HEK293 (cell line): ENCODE measurements around the gene THSD7A.

Source experiments
- CTCF ChIA-PET: fragments of 350-600 bp; formaldehyde crosslinking; extraction: SDS; loops from one replicate; lab custom pipeline; 2021; ENCODE audit warnings: antibody characterized with exemption; lab: Yijun Ruan, JAX
- POLR2A ChIA-PET: fragments of 300-600 bp; formaldehyde crosslinking; extraction: SDS; loops from one replicate; lab custom pipeline; 2020; ENCODE audit warnings: antibody characterized with exemption, inconsistent platforms; lab: Yijun Ruan, JAX
- H3K27ac ChIP-seq: fragments of 200-500 bp; sonication (Bioruptor generic); 2 replicates; pipeline ENCODE4 v1.5.1; 2014; ENCODE audit warnings: low read depth, low read length, control low read depth, inconsistent platforms; ENCODE audit errors: extremely low read depth
- H3K36me3 ChIP-seq, 2 experiments: fragments of 200-500 bp in 1 of 2; sonication (Bioruptor generic) in 1 of 2; 1 replicate in 1 of 2; 2 replicates in 1 of 2; pipeline ENCODE4 v1.5.1; 2014 to 2017; ENCODE audit warnings: inconsistent platforms in 2 of 2, low read length in 2 of 2; ENCODE audit not compliant: control insufficient read depth in 2 of 2, insufficient read depth in 1 of 2
- H3K4me1 ChIP-seq: fragments of 200-500 bp; sonication (Bioruptor generic); 2 replicates; pipeline ENCODE4 v1.5.1; 2014; ENCODE audit warnings: mild to moderate bottlenecking, low read length, inconsistent platforms; ENCODE audit not compliant: control insufficient read depth, insufficient read depth
- H3K4me3 ChIP-seq: 2 replicates; pipeline ENCODE4 v1.5.1; 2011; ENCODE audit warnings: low read depth, mild to moderate bottlenecking, control low read depth, low read length, moderate library complexity
- H3K9me3 ChIP-seq: fragments of 200-500 bp; sonication (Bioruptor generic); 2 replicates; pipeline ENCODE4 v1.5.1; 2014; ENCODE audit warnings: low read depth, low read length, inconsistent platforms; ENCODE audit not compliant: control insufficient read depth, insufficient read depth
- GLIS1 ChIP-seq: fragments of 450-650 bp; formaldehyde crosslinking; IDR thresholded peaks from 2 replicates; pipeline ENCODE4 v1.5.1; 2016; ENCODE audit warnings: missing biosample characterization, missing genetic modification characterization
- KLF1 ChIP-seq: fragments of 450-650 bp; formaldehyde crosslinking; IDR thresholded peaks from 2 replicates; pipeline ENCODE4 v1.5.1; 2016; ENCODE audit warnings: missing biosample characterization, missing genetic modification characterization
- REPIN1 ChIP-seq: fragments of 450-650 bp; formaldehyde crosslinking; IDR thresholded peaks from 2 replicates; pipeline ENCODE4 v1.5.1; 2017; ENCODE audit warnings: missing biosample characterization, missing genetic modification characterization, low read depth
- SETDB1 ChIP-seq: IDR thresholded peaks from one replicate; pipeline ENCODE4 v1.6.1; 2017; ENCODE audit warnings: mild to moderate bottlenecking, low read length, moderate library complexity, mixed read lengths; ENCODE audit not compliant: insufficient read length
- ZBTB20 ChIP-seq: fragments of 450-650 bp; formaldehyde crosslinking; IDR thresholded peaks from 2 replicates; pipeline ENCODE4 v1.5.1; 2016; ENCODE audit warnings: missing biosample characterization, missing genetic modification characterization
- ZBTB8A ChIP-seq: fragments of 450-650 bp; formaldehyde crosslinking; IDR thresholded peaks from 2 replicates; pipeline ENCODE4 v1.5.1; 2016; ENCODE audit warnings: missing biosample characterization, missing genetic modification characterization
- ZNF138 ChIP-seq: fragments of 450-650 bp; formaldehyde crosslinking; IDR thresholded peaks from 2 replicates; pipeline ENCODE4 v1.5.1; 2016; ENCODE audit warnings: missing biosample characterization, missing genetic modification characterization, borderline replicate concordance
- ZNF146 ChIP-seq: fragments of 450-650 bp; formaldehyde crosslinking; IDR thresholded peaks from 2 replicates; pipeline ENCODE4 v1.5.1; 2016; ENCODE audit warnings: missing biosample characterization, missing genetic modification characterization
- ZNF155 ChIP-seq: fragments of 450-650 bp; formaldehyde crosslinking; IDR thresholded peaks from 2 replicates; pipeline ENCODE4 v1.5.1; 2016; ENCODE audit warnings: missing biosample characterization, missing genetic modification characterization
- ZNF211 ChIP-seq: fragments of 450-650 bp; formaldehyde crosslinking; IDR thresholded peaks from 2 replicates; pipeline ENCODE4 v1.5.1; 2016; ENCODE audit warnings: low read depth, missing biosample characterization, missing genetic modification characterization
- ZNF221 ChIP-seq: fragments of 450-650 bp; formaldehyde crosslinking; IDR thresholded peaks from 2 replicates; pipeline ENCODE4 v1.5.1; 2017; ENCODE audit warnings: missing biosample characterization, missing genetic modification characterization, borderline replicate concordance
- ZNF223 ChIP-seq: fragments of 450-650 bp; formaldehyde crosslinking; IDR thresholded peaks from 2 replicates; pipeline ENCODE4 v1.5.1; 2016; ENCODE audit warnings: missing biosample characterization, missing genetic modification characterization
- ZNF24 ChIP-seq: fragments of 450-650 bp; formaldehyde crosslinking; IDR thresholded peaks from 2 replicates; pipeline ENCODE4 v1.5.1; 2016; ENCODE audit warnings: missing biosample characterization, missing genetic modification characterization
- ZNF292 ChIP-seq: fragments of 450-650 bp; formaldehyde crosslinking; IDR thresholded peaks from 2 replicates; pipeline ENCODE4 v1.5.1; 2016; ENCODE audit warnings: low read depth, missing biosample characterization, missing genetic modification characterization, borderline replicate concordance
- ZNF324 ChIP-seq: fragments of 450-650 bp; formaldehyde crosslinking; IDR thresholded peaks from 2 replicates; pipeline ENCODE4 v1.5.1; 2016; ENCODE audit warnings: missing biosample characterization, missing genetic modification characterization
- ZNF510 ChIP-seq: fragments of 450-650 bp; formaldehyde crosslinking; IDR thresholded peaks from 2 replicates; pipeline ENCODE4 v1.5.1; 2018; ENCODE audit warnings: mild to moderate bottlenecking, missing genetic modification characterization, missing biosample characterization; ENCODE audit not compliant: insufficient replicate concordance
- ZNF571 ChIP-seq: fragments of 450-650 bp; formaldehyde crosslinking; IDR thresholded peaks from 2 replicates; pipeline ENCODE4 v1.5.0; 2017; ENCODE audit warnings: missing biosample characterization, missing genetic modification characterization
- ZNF610 ChIP-seq: fragments of 450-650 bp; formaldehyde crosslinking; IDR thresholded peaks from 2 replicates; pipeline ENCODE4 v1.5.1; 2016; ENCODE audit warnings: missing biosample characterization, missing genetic modification characterization, borderline replicate concordance
- ZSCAN23 ChIP-seq: fragments of 450-650 bp; formaldehyde crosslinking; IDR thresholded peaks from 2 replicates; pipeline ENCODE4 v1.5.1; 2016; ENCODE audit warnings: missing biosample characterization, missing genetic modification characterization
- TF ChIP-seq, protein P1 (sequence below): fragments of 450-650 bp; formaldehyde crosslinking; optimal IDR thresholded peaks from 2 replicates; pipeline ENCODE3; 2016; ENCODE audit warnings: missing biosample characterization, mild to moderate bottlenecking, missing genetic modification characterization
- TF ChIP-seq, protein P2 (sequence below): fragments of 450-650 bp; formaldehyde crosslinking; IDR thresholded peaks from 2 replicates; pipeline ENCODE4 v1.5.1; 2016; ENCODE audit warnings: missing biosample characterization, missing genetic modification characterization
- TF ChIP-seq, protein P3 (sequence below): fragments of 450-650 bp; formaldehyde crosslinking; IDR thresholded peaks from 2 replicates; pipeline ENCODE4 v1.5.1; 2016; ENCODE audit warnings: missing biosample characterization, missing genetic modification characterization
- TF ChIP-seq, protein P4 (sequence below): fragments of 450-650 bp; formaldehyde crosslinking; IDR thresholded peaks from 2 replicates; pipeline ENCODE4 v1.5.1; 2016; ENCODE audit warnings: missing biosample characterization, missing genetic modification characterization, borderline replicate concordance
- TF ChIP-seq, protein P5 (sequence below): fragments of 450-650 bp; formaldehyde crosslinking; IDR thresholded peaks from 2 replicates; pipeline ENCODE4 v1.5.1; 2016; ENCODE audit warnings: missing biosample characterization, missing genetic modification characterization, borderline replicate concordance

The THSD7A gene

DNA sequence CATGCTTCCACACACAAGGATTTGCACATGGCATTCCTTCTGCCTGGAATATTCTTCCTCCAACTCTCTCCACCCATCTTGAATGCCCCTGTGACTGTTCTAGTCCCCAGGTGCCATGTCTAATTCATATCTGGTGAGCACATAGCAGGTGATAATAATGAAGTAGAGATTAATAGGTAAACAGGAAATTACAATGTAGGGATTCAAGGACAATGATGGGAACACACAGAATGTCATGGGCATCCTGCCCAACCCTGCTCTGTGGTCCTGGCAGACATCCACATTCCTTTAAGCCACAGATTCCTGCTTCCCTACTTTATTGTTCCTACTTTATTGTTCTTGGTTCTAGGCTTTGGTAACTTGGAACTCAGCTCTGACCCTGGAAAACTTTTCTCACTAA lies 115.8 kb downstream of the THSD7A start:
- POLR2A ChIA-PET = no interaction called here
- Histone ChIP-seq H3K27ac (no peak overlapping the region), H3K4me3 (no peak overlapping the region)

DNA sequence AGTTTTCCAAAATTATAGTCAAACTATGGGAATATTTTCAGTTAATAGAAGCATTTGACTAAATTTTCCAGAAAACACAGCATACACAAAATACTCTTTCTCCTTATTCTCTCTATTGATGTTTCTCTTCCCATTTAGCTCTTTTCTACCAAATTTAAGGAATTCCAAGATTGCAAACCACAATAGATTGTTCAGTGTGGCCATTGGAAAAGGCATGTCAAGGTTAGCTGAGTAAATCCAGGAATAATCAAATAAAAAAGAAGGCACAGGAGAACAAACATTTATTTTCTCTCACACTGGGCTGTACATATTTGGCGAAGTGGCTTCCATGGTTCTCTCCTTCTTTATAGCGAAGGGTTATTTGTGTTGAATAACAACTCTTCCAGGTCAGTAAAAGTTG lies 117.3 kb downstream of the THSD7A start:
- ChIA-PET POLR2A (no interaction called here), CTCF (no interaction called here)
- Histone ChIP-seq H3K27ac (no peak overlapping the region), H3K4me1 (no peaks in the 10 kb centered on the region), H3K9me3 (no peaks in the 10 kb centered on the region), H3K36me3 (no peaks in the 10 kb centered on the region), H3K4me3 (no peak overlapping the region)
- TF ChIP-seq ZNF221 (tag by site-specific recombination) = no peak
- TF ChIP-seq, protein P1, sequence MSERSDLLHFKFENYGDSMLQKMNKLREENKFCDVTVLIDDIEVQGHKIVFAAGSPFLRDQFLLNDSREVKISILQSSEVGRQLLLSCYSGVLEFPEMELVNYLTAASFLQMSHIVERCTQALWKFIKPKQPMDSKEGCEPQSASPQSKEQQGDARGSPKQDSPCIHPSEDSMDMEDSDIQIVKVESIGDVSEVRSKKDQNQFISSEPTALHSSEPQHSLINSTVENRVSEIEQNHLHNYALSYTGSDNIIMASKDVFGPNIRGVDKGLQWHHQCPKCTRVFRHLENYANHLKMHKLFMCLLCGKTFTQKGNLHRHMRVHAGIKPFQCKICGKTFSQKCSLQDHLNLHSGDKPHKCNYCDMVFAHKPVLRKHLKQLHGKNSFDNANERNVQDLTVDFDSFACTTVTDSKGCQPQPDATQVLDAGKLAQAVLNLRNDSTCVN (tag by site-specific recombination) = no peak
- TF ChIP-seq KLF1 = no peak
- no peak for TF ChIP-seq ZNF510 (tag by site-specific recombination)
- TF ChIP-seq, protein P2, sequence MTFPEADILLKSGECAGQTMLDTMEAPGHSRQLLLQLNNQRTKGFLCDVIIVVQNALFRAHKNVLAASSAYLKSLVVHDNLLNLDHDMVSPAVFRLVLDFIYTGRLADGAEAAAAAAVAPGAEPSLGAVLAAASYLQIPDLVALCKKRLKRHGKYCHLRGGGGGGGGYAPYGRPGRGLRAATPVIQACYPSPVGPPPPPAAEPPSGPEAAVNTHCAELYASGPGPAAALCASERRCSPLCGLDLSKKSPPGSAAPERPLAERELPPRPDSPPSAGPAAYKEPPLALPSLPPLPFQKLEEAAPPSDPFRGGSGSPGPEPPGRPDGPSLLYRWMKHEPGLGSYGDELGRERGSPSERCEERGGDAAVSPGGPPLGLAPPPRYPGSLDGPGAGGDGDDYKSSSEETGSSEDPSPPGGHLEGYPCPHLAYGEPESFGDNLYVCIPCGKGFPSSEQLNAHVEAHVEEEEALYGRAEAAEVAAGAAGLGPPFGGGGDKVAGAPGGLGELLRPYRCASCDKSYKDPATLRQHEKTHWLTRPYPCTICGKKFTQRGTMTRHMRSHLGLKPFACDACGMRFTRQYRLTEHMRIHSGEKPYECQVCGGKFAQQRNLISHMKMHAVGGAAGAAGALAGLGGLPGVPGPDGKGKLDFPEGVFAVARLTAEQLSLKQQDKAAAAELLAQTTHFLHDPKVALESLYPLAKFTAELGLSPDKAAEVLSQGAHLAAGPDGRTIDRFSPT = no peak
- no peak for TF ChIP-seq ZNF223 (tag by site-specific recombination)
- TF ChIP-seq, protein P3, sequence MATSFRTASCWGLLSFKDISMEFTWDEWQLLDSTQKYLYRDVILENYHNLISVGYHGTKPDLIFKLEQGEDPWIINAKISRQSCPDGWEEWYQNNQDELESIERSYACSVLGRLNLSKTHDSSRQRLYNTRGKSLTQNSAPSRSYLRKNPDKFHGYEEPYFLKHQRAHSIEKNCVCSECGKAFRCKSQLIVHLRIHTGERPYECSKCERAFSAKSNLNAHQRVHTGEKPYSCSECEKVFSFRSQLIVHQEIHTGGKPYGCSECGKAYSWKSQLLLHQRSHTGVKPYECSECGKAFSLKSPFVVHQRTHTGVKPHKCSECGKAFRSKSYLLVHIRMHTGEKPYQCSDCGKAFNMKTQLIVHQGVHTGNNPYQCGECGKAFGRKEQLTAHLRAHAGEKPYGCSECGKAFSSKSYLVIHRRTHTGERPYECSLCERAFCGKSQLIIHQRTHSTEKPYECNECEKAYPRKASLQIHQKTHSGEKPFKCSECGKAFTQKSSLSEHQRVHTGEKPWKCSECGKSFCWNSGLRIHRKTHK = no peak
- TF ChIP-seq ZBTB8A (tag by site-specific recombination) = no peak

More for the DNA sequence above, 115.8 kb downstream of the THSD7A start:
- Histone ChIP-seq H3K4me1 (no peaks in the 10 kb centered on the region), H3K36me3 (no peaks in the 10 kb centered on the region), H3K9me3 (no peaks in the 10 kb centered on the region)
- CTCF ChIA-PET = no interaction called here
- TF ChIP-seq GLIS1 (tag by site-specific recombination) = no peak
- TF ChIP-seq ZSCAN23 (tag by site-specific recombination) = no peak
- no peak for TF ChIP-seq REPIN1
- no peak for TF ChIP-seq ZNF610 (tag by site-specific recombination)
- TF ChIP-seq, protein P4, sequence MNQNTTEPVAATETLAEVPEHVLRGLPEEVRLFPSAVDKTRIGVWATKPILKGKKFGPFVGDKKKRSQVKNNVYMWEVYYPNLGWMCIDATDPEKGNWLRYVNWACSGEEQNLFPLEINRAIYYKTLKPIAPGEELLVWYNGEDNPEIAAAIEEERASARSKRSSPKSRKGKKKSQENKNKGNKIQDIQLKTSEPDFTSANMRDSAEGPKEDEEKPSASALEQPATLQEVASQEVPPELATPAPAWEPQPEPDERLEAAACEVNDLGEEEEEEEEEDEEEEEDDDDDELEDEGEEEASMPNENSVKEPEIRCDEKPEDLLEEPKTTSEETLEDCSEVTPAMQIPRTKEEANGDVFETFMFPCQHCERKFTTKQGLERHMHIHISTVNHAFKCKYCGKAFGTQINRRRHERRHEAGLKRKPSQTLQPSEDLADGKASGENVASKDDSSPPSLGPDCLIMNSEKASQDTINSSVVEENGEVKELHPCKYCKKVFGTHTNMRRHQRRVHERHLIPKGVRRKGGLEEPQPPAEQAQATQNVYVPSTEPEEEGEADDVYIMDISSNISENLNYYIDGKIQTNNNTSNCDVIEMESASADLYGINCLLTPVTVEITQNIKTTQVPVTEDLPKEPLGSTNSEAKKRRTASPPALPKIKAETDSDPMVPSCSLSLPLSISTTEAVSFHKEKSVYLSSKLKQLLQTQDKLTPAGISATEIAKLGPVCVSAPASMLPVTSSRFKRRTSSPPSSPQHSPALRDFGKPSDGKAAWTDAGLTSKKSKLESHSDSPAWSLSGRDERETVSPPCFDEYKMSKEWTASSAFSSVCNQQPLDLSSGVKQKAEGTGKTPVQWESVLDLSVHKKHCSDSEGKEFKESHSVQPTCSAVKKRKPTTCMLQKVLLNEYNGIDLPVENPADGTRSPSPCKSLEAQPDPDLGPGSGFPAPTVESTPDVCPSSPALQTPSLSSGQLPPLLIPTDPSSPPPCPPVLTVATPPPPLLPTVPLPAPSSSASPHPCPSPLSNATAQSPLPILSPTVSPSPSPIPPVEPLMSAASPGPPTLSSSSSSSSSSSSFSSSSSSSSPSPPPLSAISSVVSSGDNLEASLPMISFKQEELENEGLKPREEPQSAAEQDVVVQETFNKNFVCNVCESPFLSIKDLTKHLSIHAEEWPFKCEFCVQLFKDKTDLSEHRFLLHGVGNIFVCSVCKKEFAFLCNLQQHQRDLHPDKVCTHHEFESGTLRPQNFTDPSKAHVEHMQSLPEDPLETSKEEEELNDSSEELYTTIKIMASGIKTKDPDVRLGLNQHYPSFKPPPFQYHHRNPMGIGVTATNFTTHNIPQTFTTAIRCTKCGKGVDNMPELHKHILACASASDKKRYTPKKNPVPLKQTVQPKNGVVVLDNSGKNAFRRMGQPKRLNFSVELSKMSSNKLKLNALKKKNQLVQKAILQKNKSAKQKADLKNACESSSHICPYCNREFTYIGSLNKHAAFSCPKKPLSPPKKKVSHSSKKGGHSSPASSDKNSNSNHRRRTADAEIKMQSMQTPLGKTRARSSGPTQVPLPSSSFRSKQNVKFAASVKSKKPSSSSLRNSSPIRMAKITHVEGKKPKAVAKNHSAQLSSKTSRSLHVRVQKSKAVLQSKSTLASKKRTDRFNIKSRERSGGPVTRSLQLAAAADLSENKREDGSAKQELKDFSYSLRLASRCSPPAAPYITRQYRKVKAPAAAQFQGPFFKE (tag by site-specific recombination) = no peak
- TF ChIP-seq ZNF24 (tag by site-specific recombination) = no peak
- TF ChIP-seq SETDB1 = no peak
- no peak for TF ChIP-seq ZNF138 (tag by site-specific recombination)
- TF ChIP-seq KLF1 = no peak
- TF ChIP-seq ZNF155 (tag by site-specific recombination) = no peak
- TF ChIP-seq ZNF571 (tag by site-specific recombination) = no peak
- TF ChIP-seq ZNF324 = no peak
- TF ChIP-seq ZNF146 (tag by site-specific recombination) = no peak
- TF ChIP-seq ZBTB20 (tag by site-specific recombination) = no peak
- TF ChIP-seq ZNF292 (tag by site-specific recombination) = no peak
- TF ChIP-seq, protein P5, sequence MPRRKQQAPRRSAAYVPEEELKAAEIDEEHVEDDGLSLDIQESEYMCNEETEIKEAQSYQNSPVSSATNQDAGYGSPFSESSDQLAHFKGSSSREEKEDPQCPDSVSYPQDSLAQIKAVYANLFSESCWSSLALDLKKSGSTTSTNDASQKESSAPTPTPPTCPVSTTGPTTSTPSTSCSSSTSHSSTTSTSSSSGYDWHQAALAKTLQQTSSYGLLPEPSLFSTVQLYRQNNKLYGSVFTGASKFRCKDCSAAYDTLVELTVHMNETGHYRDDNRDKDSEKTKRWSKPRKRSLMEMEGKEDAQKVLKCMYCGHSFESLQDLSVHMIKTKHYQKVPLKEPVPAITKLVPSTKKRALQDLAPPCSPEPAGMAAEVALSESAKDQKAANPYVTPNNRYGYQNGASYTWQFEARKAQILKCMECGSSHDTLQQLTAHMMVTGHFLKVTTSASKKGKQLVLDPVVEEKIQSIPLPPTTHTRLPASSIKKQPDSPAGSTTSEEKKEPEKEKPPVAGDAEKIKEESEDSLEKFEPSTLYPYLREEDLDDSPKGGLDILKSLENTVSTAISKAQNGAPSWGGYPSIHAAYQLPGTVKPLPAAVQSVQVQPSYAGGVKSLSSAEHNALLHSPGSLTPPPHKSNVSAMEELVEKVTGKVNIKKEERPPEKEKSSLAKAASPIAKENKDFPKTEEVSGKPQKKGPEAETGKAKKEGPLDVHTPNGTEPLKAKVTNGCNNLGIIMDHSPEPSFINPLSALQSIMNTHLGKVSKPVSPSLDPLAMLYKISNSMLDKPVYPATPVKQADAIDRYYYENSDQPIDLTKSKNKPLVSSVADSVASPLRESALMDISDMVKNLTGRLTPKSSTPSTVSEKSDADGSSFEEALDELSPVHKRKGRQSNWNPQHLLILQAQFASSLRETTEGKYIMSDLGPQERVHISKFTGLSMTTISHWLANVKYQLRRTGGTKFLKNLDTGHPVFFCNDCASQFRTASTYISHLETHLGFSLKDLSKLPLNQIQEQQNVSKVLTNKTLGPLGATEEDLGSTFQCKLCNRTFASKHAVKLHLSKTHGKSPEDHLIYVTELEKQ (tag by site-specific recombination) = no peak
- TF ChIP-seq ZNF211 (tag by site-specific recombination) = no peak
- TF ChIP-seq ZBTB8A (tag by site-specific recombination) = no peak
- TF ChIP-seq, all 188 proteins: peak for 0
